Forelimb muscle (tissue), 1 donor: ENCODE data around the gene GUCY2F. TPM values are rescaled to one million over a fixed set of nuclear protein-coding genes. Genes with fewer than 3 reads are reported as not detected.

Source experiments
- DNase-seq: peaks from one replicate; pipeline ENCODE4 v3.0.0-alpha.2; 2013; ENCODE audit warnings: low read depth
- polyA plus RNA-seq: library from polyadenylated mRNA; unstranded; fragments of 120-200 nt; gene quantifications from one replicate; pipeline ENCODE4 v1.2.1, GENCODE V29; 2013; ENCODE audit not compliant: insufficient read length

The GUCY2F gene
- polyA plus RNA-seq, 1 donor = not detected

DNA sequence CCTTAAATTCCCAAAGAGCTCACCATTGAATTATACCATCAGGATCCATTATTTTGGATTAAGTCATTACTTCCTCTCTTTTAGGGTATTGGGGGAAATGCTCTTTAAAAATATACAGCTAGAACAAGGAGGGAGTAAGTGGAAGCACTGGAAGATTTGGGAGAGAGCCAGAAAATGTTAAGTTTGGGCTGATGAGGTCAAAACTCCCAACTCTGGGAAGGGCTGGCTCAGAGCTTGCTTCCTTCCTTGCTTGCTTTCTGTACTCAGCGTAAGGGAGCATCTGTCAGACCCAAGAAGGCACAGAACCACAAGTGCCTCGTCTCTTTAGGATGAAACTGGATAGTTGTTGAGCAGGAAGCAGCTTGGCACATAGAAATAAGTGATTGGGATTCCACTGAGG is 138.2 kb downstream of the GUCY2F start:
- no peak for DNase-seq

GRCh38 chrX:109336141-109336540 is 145.7 kb downstream of the GUCY2F start:
- no peak for DNase-seq

DNA sequence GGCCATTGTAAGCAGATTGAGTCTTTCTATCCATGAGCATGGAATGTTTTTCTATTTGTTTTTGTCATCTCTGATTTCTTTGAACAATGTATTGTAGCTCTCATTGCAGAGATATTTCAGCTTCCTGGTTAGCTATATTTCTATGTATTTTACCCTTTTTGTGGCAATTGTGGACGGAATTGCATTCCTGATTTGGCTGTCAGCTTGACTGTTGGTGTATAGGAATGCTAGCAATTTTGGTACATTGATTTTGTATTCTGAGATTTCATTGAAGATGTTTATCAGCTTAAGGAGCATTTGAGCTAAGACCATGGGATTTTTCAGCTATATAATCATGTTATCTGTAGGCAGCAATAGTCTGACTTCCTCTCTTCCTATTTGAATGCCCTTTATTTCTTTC is 154.6 kb downstream of the GUCY2F start:
- DNase-seq = no peak

Other genes starting within 250 kb of the GUCY2F start
- gene NXT2, start 54.8 kb upstream of the GUCY2F start, polyA plus RNA-seq = 5.8 TPM
- gene KCNE5, start 143.1 kb upstream of the GUCY2F start, polyA plus RNA-seq = 61.0 TPM